ENCODE measurements around the gene PDIA5.

PDIA5 gene

GRCh38 chr3:123066599-123066895 lies 278 bp upstream of the PDIA5 start:
- no peak for TF ChIP-seq CTCF (IDR thresholded peaks at IDR 0.05; ENCODE audit: low read depth, low read length, missing control alignments)
- peak overlapping the region; percentile 91 for H3K4me3 ChIP-seq (ENCODE audit: low read depth, low read length)
- in situ Hi-C loops (cut with HindIII; ENCODE audit: low sequenced_read_pairs): no loop called here
- no peak for DNase-seq (ENCODE audit: low read depth)

- in situ Hi-C loops (cut with HindIII; ENCODE audit: low sequenced_read_pairs): no loop called here
- DNase-seq (ENCODE audit: low read depth): no peak
- no peak for TF ChIP-seq CTCF (IDR thresholded peaks at IDR 0.05; ENCODE audit: low read depth, low read length, missing control alignments)
- peak overlapping the region; percentile 91 for H3K4me3 ChIP-seq (ENCODE audit: low read depth, low read length)
These were observed 1.1 kb downstream of the PDIA5 start for GRCh38 chr3:123067689-123068600.

- H3K4me3 ChIP-seq (ENCODE audit: low read depth, low read length): peak overlapping the region; percentile 91
- in situ Hi-C loops (cut with HindIII; ENCODE audit: low sequenced_read_pairs): no loop called here
- DNase-seq (ENCODE audit: low read depth): no peak
- no peak for TF ChIP-seq CTCF (IDR thresholded peaks at IDR 0.05; ENCODE audit: low read depth, low read length, missing control alignments)
These were observed 2.0 kb downstream of the PDIA5 start for GRCh38 chr3:123068601-123069381.

GRCh38 chr3:123070510-123070909 lies 3.7 kb downstream of the PDIA5 start:
- H3K4me3 ChIP-seq (ENCODE audit: low read depth, low read length): no peak overlapping the region

GRCh38 chr3:123071146-123071545 lies 4.3 kb downstream of the PDIA5 start:
- no peak for DNase-seq (ENCODE audit: low read depth)
- in situ Hi-C loops (cut with HindIII; ENCODE audit: low sequenced_read_pairs): no loop called here

More at GRCh38 chr3:123070510-123070909, 3.7 kb downstream of the PDIA5 start:
- no peak for DNase-seq (ENCODE audit: low read depth)
- no peak for TF ChIP-seq CTCF (IDR thresholded peaks at IDR 0.05; ENCODE audit: low read depth, low read length, missing control alignments)
- in situ Hi-C loops (cut with HindIII; ENCODE audit: low sequenced_read_pairs): no loop called here

More at GRCh38 chr3:123071146-123071545, 4.3 kb downstream of the PDIA5 start:
- H3K4me3 ChIP-seq (ENCODE audit: low read depth, low read length): no peak overlapping the region
- peak; percentile 42 for TF ChIP-seq CTCF (IDR thresholded peaks at IDR 0.05; ENCODE audit: low read depth, low read length, missing control alignments)

Measured in astrocyte of the cerebellum (primary cell).